SK-N-MC (cell line): ENCODE results near the gene SRP54.

Experiments used
- DNase-seq: peaks from one replicate; pipeline ENCODE4 v3.0.0-alpha.2; 2011; ENCODE audit warnings: low read depth, low spot score
- H3K27ac ChIP-seq: fragments of 200-600 bp; sonication (generic); 2 replicates; pipeline ENCODE4 v1.5.1; 2016; ENCODE audit warnings: mixed run types
- H3K36me3 ChIP-seq: fragments of 200-600 bp; sonication (generic); 2 replicates; pipeline ENCODE4 v1.6.1; 2017; ENCODE audit warnings: antibody characterized with exemption, low read length, mixed read lengths; ENCODE audit not compliant: insufficient read depth
- H3K4me3 ChIP-seq: fragments of 200-600 bp; sonication (generic); 2 replicates; pipeline ENCODE4 v1.5.1; 2016
- H3K9ac ChIP-seq: fragments of 200-600 bp; sonication (generic); 2 replicates; pipeline ENCODE4 v1.8.0; 2017; ENCODE audit warnings: mixed run types, mixed read lengths; ENCODE audit not compliant: insufficient read length
- H3K9me3 ChIP-seq: fragments of 200-600 bp; sonication (generic); 2 replicates; pipeline ENCODE4 v1.6.1; 2017; ENCODE audit warnings: low read depth, mild to moderate bottlenecking, antibody characterized with exemption, low read length, moderate library complexity, mixed read lengths
- EZH2 ChIP-seq: fragments of 200-600 bp; sonication (generic); IDR thresholded peaks from one replicate; pipeline ENCODE4 v1.6.1; 2017; ENCODE audit warnings: antibody characterized with exemption
- FOXP2 ChIP-seq: optimal IDR thresholded peaks from 2 replicates; pipeline ENCODE3; 2011; ENCODE audit warnings: mild to moderate bottlenecking, moderate library complexity; ENCODE audit not compliant: insufficient read depth; ENCODE audit errors: extremely low read length, control extremely low read depth
- POLR2AphosphoS5 ChIP-seq: IDR thresholded peaks from 2 replicates; pipeline ENCODE4 v1.6.1; 2012; ENCODE audit warnings: mild to moderate bottlenecking, low read depth, low read length, borderline replicate concordance

The SRP54 gene

GRCh38 chr14:35042632-35043031 lies 59.8 kb downstream of the SRP54 start:
- Histone ChIP-seq H3K9ac (no peak overlapping the region), H3K36me3 (no peaks in the 10 kb centered on the region), H3K4me3 (no peak overlapping the region), H3K9me3 (no peaks in the 10 kb centered on the region), H3K27ac (no peak overlapping the region)
- TF ChIP-seq POLR2AphosphoS5 (no peak), FOXP2 (no peak), EZH2 (no peak)
- no peak for DNase-seq

- H3K9ac ChIP-seq: no peak overlapping the region
- no peak for DNase-seq
These were observed 60.3 kb downstream of the SRP54 start for GRCh38 chr14:35043046-35043445.

GRCh38 chr14:35044939-35045797 lies 62.4 kb downstream of the SRP54 start:
- Histone ChIP-seq H3K27ac (peak overlapping the region; percentile 77; the same call in 1 of the 2 replicates), H3K36me3 (no peaks in the 10 kb centered on the region), H3K9ac (peak overlapping the region; percentile 89), H3K9me3 (no peaks in the 10 kb centered on the region), H3K4me3 (peak overlapping the region; percentile 95)
- TF ChIP-seq POLR2AphosphoS5: no peak
- TF ChIP-seq FOXP2: no peak
- TF ChIP-seq EZH2: no peak
- DNase-seq: no peak

More at GRCh38 chr14:35043046-35043445, 60.3 kb downstream of the SRP54 start:
- no peak overlapping the region for H3K4me3 ChIP-seq
- H3K9me3 ChIP-seq: no peaks in the 10 kb centered on the region
- TF ChIP-seq EZH2: no peak
- TF ChIP-seq FOXP2: no peak
- TF ChIP-seq POLR2AphosphoS5: no peak
- H3K27ac ChIP-seq: no peak overlapping the region
- H3K36me3 ChIP-seq: no peaks in the 10 kb centered on the region

- H3K27ac ChIP-seq: peak overlapping the region; percentile 77; the same call in 1 of the 2 replicates
- peak overlapping the region; percentile 95 for H3K4me3 ChIP-seq
- TF ChIP-seq POLR2AphosphoS5 (no peak), FOXP2 (no peak), EZH2 (no peak)
- H3K9me3 ChIP-seq: no peaks in the 10 kb centered on the region
- H3K36me3 ChIP-seq: no peaks in the 10 kb centered on the region
- no peak for DNase-seq
- H3K9ac ChIP-seq: peak overlapping the region; percentile 89
These were observed 62.9 kb downstream of the SRP54 start for GRCh38 chr14:35045798-35046047.

- Histone ChIP-seq H3K9ac (peak within 1 kb of the TSS; percentile 89), H3K9me3 (no peaks in the 10 kb centered on the region), H3K4me3 (peak within 1 kb of the TSS; percentile 95), H3K27ac (peak within 1 kb of the TSS; percentile 77; the same call in 1 of the 2 replicates), H3K36me3 (no peaks in the 10 kb centered on the region)
- TF ChIP-seq EZH2: no peak
- TF ChIP-seq FOXP2: peak; percentile 59
- peak; percentile 89 for TF ChIP-seq POLR2AphosphoS5
- DNase-seq: no peak
These were observed 63.4 kb downstream of the SRP54 start, which contains the start of gene FAM177A1 for GRCh38 chr14:35046048-35046750. Gene FAM177A1, plus strand, starts transcription at chr14:35046272. Its CDS starts 192 bp downstream, at chr14:35046464.

GRCh38 chr14:35046751-35047536 lies 64.2 kb downstream of the SRP54 start:
- Histone ChIP-seq H3K36me3 (no peaks in the 10 kb centered on the region), H3K4me3 (peak overlapping the region; percentile 95), H3K27ac (no peak overlapping the region; the same call in 1 of the 2 replicates), H3K9ac (peak overlapping the region; percentile 80), H3K9me3 (no peaks in the 10 kb centered on the region)
- no peak for DNase-seq
- TF ChIP-seq EZH2: no peak
- TF ChIP-seq POLR2AphosphoS5: no peak
- TF ChIP-seq FOXP2: no peak

- no peak overlapping the region for H3K9ac ChIP-seq
- H3K9me3 ChIP-seq: no peaks in the 10 kb centered on the region
- no peaks in the 10 kb centered on the region for H3K36me3 ChIP-seq
- TF ChIP-seq POLR2AphosphoS5: no peak
- no peak for TF ChIP-seq FOXP2
- no peak for TF ChIP-seq EZH2
- H3K4me3 ChIP-seq: no peak overlapping the region
- peak overlapping the region; percentile 30; the same call in 1 of the 2 replicates for H3K27ac ChIP-seq
- no peak for DNase-seq
These were observed 65.3 kb downstream of the SRP54 start for GRCh38 chr14:35047976-35048513.

GRCh38 chr14:35050652-35051051 lies 67.9 kb downstream of the SRP54 start:
- H3K9ac ChIP-seq: no peak overlapping the region
- no peak for DNase-seq
- no peaks in the 10 kb centered on the region for H3K9me3 ChIP-seq
- no peak overlapping the region for H3K4me3 ChIP-seq
- H3K27ac ChIP-seq: no peak overlapping the region; the same call in 1 of the 2 replicates
- TF ChIP-seq EZH2: no peak
- TF ChIP-seq FOXP2: no peak
- no peak for TF ChIP-seq POLR2AphosphoS5
- no peaks in the 10 kb centered on the region for H3K36me3 ChIP-seq
